22Rv1 (cell line): Measurements from ENCODE around the gene ADNP2.

Experiments
- H3K27ac ChIP-seq: fragments of 450-650 bp; 2 replicates; pipeline ENCODE4 v1.5.1; 2017
- ZFX ChIP-seq: fragments of 450-650 bp; IDR thresholded peaks from 2 replicates; pipeline ENCODE4 v1.6.1; 2017; ENCODE audit warnings: antibody characterized with exemption, borderline replicate concordance
- TF ChIP-seq, protein P1 (sequence below): fragments of 450-650 bp; IDR thresholded peaks from 2 replicates; pipeline ENCODE4 v1.5.1; 2017; ENCODE audit warnings: mild to moderate bottlenecking

ADNP2 gene

DNA sequence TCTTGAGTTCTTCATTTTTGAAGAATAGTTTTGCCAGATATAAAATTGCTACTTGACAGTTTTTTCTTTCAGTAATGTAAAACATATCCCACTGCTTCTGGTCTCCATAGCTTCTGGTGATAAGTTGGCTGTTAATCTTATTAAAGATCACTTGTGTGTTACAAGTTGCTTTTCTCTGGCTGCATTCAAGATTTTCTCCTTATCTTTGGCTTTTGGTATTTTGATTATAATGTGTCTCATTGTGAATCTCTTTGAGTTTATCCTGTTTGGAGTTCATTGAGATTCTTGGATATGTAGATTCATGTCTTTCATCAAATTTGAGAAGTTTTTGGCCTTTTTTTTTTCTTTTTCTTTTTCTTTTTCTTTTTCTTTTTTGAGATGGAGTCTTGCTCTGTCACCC is 20.2 kb upstream of the ADNP2 start:
- TF ChIP-seq, protein P1, sequence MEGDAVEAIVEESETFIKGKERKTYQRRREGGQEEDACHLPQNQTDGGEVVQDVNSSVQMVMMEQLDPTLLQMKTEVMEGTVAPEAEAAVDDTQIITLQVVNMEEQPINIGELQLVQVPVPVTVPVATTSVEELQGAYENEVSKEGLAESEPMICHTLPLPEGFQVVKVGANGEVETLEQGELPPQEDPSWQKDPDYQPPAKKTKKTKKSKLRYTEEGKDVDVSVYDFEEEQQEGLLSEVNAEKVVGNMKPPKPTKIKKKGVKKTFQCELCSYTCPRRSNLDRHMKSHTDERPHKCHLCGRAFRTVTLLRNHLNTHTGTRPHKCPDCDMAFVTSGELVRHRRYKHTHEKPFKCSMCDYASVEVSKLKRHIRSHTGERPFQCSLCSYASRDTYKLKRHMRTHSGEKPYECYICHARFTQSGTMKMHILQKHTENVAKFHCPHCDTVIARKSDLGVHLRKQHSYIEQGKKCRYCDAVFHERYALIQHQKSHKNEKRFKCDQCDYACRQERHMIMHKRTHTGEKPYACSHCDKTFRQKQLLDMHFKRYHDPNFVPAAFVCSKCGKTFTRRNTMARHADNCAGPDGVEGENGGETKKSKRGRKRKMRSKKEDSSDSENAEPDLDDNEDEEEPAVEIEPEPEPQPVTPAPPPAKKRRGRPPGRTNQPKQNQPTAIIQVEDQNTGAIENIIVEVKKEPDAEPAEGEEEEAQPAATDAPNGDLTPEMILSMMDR: no peak
- TF ChIP-seq ZFX: no peak
- H3K27ac ChIP-seq: no peak overlapping the region

GRCh38 chr18:80095414-80095813 is 13.6 kb upstream of the ADNP2 start:
- no peak overlapping the region for H3K27ac ChIP-seq
- TF ChIP-seq, protein P1: no peak
- no peak for TF ChIP-seq ZFX

- TF ChIP-seq ZFX: no peak
- TF ChIP-seq, protein P1: no peak
- no peak overlapping the region for H3K27ac ChIP-seq
Measured at GRCh38 chr18:80096032-80096565, 13.0 kb upstream of the ADNP2 start.

GRCh38 chr18:80097201-80097600 is 11.9 kb upstream of the ADNP2 start:
- TF ChIP-seq, protein P1: no peak
- no peak for TF ChIP-seq ZFX
- no peak overlapping the region for H3K27ac ChIP-seq

DNA sequence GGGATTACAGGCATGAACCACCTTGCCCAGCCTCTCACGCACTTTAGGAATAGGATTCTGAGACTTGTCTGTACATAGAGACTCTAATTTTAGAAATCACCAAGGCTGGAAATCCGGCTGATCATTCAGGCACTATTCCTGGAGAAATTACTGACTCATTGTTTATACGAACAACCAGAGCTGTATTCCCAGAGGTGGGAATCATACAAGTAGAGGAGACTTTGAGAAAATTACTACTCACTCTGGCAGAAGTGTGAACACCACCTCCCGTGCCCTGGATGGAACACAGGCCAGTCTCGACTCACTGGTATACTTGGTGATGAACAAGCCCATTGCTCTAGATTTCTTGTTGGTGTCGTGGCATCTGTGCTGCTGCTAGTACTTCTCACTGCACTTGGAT is 5.8 kb upstream of the ADNP2 start:
- H3K27ac ChIP-seq: no peak overlapping the region
- TF ChIP-seq ZFX: no peak
- TF ChIP-seq, protein P1: no peak

GRCh38 chr18:80104364-80104779 is 4.7 kb upstream of the ADNP2 start:
- no peak for TF ChIP-seq ZFX
- TF ChIP-seq, protein P1: no peak
- no peak overlapping the region for H3K27ac ChIP-seq

GRCh38 chr18:80105369-80106167 is 3.5 kb upstream of the ADNP2 start:
- no peak overlapping the region for H3K27ac ChIP-seq
- TF ChIP-seq, protein P1: no peak
- no peak for TF ChIP-seq ZFX
